ENCODE data around the gene SORL1-AS1.

Gene SORL1-AS1

GRCh38 chr11:121431820-121432526 lies 20.8 kb downstream of the SORL1-AS1 start (continued):
- no peak for TF ChIP-seq FOS (IDR thresholded peaks at IDR 0.05; ENCODE audit: borderline replicate concordance, extremely low read depth, insufficient read length)
- no peak for TF ChIP-seq TCF12 (IDR thresholded peaks at IDR 0.05; ENCODE audit: low read depth, low read length)
- no peak for TF ChIP-seq ASH2L (IDR thresholded peaks at IDR 0.05; ENCODE audit: borderline replicate concordance, low read depth)
- TF ChIP-seq ZNF687 (IDR thresholded peaks at IDR 0.05): no peak
- TF ChIP-seq NFIC (IDR thresholded peaks at IDR 0.05; ENCODE audit: low read depth, low read length): peak; percentile 84; the same call in 1 of the 2 replicates
- no peak for TF ChIP-seq BRCA1 (IDR thresholded peaks at IDR 0.05; ENCODE audit: low read depth, low read length)
- TF ChIP-seq BACH1 (IDR thresholded peaks at IDR 0.05; ENCODE audit: borderline replicate concordance): no peak
- no peak for TF ChIP-seq KAT2A (conservative IDR thresholded peaks at IDR 0.05; ENCODE audit: control insufficient read depth, low read depth, low read length)
- no peak for TF ChIP-seq SIN3A (IDR thresholded peaks at IDR 0.05; ENCODE audit: low read depth, low read length)
- TF ChIP-seq, protein P1, sequence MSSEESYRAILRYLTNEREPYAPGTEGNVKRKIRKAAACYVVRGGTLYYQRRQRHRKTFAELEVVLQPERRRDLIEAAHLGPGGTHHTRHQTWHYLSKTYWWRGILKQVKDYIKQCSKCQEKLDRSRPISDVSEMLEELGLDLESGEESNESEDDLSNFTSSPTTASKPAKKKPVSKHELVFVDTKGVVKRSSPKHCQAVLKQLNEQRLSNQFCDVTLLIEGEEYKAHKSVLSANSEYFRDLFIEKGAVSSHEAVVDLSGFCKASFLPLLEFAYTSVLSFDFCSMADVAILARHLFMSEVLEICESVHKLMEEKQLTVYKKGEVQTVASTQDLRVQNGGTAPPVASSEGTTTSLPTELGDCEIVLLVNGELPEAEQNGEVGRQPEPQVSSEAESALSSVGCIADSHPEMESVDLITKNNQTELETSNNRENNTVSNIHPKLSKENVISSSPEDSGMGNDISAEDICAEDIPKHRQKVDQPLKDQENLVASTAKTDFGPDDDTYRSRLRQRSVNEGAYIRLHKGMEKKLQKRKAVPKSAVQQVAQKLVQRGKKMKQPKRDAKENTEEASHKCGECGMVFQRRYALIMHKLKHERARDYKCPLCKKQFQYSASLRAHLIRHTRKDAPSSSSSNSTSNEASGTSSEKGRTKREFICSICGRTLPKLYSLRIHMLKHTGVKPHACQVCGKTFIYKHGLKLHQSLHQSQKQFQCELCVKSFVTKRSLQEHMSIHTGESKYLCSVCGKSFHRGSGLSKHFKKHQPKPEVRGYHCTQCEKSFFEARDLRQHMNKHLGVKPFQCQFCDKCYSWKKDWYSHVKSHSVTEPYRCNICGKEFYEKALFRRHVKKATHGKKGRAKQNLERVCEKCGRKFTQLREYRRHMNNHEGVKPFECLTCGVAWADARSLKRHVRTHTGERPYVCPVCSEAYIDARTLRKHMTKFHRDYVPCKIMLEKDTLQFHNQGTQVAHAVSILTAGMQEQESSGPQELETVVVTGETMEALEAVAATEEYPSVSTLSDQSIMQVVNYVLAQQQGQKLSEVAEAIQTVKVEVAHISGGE (CRISPR knock-in tag; IDR thresholded peaks at IDR 0.05): no peak
